Stimulated activated CD8-positive, alpha-beta memory T cell treated with anti-CD3 and anti-CD28 coated beads, Interleukin-2, amount 100 ng/mL, for 48 hours (primary cell): ENCODE measurements around the gene PCDHGC4.

ENCODE experiments used
- DNase-seq, 2 donors: peaks; one replicate each; pipeline ENCODE4 v3.0.0-alpha.2; 2020; ENCODE audit warnings: low read depth in 2 of 2

Gene PCDHGC4

DNA sequence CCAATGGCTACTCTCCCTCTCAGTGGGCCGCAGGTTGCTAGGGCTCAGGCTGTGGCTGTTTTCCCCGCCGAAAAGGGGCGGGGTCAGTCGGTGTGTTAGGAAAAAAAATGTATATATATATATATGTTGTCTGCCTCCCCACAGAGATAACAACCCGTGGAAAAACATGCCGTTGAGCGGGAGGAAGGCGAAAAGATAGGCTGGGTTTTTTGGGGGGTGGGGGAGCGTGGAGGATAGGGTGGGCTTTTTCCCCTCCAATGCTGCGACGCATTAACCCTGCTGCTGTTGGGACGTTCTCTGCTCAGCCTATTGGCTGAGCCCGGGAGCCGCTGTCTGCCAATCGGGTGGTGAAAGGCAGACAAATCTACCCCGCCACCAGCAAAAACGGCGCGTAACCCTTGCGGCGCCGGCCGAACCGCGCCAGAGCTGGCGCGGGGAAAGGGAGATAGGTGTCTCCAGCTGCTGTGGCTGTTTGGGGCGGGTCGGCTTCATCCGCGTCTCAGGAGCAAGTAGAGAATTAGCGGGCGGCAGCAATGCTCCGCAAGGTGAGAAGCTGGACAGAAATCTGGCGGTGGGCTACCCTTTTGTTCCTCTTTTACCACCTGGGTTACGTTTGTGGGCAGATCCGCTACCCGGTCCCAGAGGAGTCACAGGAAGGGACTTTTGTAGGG, at the start of gene PCDHGC4:
Gene PCDHGC4, plus strand, starts transcription at position 390 of the 671 bp plus-strand sequence. Its CDS starts 144 bp downstream, at position 534.
- DNase-seq: no peak

DNA sequence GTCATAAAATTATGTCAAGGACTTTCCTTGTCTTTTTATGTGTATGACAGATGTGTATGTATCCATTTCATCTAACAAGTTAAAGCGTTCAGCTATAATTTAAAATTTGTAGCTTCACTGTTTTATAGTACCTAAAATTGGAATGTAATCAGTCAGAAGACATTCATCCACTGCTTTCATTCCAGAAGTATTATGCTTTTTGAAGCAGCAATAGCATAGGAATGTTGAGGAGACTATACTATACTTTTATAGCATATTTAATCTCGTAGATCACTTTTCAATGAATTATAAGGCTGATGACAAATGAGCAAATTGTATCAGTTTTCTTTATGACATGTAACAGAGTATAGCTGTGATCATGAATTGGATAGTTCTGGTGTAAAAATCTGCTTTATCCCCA, 47.6 kb upstream of the PCDHGC4 start:
- DNase-seq: no peak

DNA sequence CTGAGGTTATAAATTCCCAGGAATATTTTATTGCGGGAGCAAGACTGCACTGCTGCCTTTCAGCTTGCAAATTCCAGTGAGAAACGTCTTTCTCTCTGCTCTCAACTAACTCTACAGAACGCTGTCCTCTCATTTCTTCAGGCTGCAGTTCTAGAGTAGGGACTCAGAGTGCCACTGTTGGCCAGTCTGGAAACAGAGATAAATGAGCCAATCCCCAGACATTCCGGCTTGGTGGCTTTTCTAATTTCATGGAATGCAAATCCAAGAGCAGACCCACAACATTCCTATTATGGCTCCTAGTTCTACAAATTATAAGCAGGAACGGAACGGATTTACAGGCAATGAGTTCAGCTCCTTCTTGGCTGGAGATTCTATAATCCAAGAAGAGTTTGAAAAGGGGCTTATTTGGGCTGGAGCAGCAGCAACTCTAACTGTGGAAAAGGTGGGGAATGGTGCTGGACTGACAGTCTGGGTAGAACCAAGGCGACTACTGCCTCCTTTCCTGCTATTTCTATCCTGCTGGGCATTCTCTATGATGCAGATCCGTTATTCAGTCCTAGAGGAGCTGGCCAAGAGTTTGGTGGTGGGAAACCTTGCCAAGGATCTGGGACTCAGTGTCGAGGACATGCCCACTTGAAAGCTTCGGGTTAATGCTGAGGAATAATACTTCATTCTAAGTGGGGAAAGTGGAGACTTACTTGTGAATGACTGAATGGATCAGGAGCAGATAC, 45.3 kb upstream of the PCDHGC4 start:
- DNase-seq: no peak

DNA sequence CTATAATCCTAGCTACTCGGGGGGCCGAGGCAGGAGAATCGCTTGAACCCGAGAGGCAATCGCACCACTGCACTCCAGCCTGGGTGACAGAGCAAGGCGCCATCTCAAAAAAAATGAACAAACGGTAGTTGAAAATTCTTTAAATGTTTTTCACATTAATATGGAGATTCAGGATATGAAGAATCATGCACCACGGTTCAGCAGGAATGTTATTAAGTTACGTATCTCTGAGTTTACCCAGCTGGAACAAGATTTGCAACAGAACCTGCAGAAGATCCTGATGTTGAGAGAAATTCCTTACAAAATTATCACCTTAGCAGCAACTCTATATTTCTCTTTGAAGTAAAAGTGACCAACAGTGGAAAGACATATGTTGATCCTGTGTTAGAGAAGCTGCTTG, 44.5 kb upstream of the PCDHGC4 start:
- DNase-seq: no peak

DNA sequence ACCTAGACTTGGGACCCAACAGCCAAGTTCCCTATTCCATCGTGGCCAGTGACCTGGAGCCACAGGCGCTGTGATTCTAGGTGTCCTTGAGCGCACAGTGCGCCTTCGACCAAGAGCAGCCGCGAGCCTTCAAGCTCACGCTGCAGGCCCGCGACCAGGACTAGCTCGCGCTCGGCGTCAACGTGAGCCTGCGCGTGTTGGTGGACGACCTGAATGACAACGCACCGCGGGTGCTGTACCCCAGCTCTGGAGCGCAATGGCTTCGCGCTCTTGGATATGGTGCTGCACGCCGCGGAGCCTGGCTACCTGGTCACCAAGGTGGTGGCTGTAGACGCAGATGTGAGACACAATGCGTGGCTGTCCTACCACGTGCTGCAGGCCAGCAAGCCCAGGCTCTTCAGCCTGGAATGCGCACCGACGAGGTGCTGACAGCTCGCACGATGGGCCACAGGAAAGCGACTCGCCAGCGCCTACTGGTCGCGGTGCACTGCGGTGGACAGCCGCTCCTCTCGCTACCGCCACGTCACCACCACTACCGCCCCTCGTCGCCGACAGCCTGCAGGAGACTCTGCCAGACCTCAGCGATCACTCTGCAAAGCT, 43.2 kb upstream of the PCDHGC4 start:
- DNase-seq: no peak

DNA sequence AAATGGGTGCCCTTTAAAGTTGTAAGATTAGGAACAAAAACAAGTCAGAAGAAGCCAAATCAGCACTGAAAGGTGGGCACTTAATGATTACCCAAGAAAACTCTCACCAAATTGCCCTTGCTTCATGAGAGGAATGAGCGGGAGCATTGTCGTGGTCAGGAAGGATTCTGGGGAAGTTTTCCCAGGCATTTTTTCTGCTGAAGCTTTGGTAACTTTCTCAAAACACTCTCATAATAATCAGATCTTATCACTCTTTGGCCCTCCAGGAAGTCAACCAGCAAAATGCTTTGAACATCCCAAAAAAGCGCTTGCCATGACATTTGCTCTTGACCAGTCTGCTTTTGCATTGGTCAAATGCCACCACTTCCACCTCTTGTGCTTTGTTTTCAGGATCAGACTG, 19.5 kb upstream of the PCDHGC4 start:
- no peak for DNase-seq

DNA sequence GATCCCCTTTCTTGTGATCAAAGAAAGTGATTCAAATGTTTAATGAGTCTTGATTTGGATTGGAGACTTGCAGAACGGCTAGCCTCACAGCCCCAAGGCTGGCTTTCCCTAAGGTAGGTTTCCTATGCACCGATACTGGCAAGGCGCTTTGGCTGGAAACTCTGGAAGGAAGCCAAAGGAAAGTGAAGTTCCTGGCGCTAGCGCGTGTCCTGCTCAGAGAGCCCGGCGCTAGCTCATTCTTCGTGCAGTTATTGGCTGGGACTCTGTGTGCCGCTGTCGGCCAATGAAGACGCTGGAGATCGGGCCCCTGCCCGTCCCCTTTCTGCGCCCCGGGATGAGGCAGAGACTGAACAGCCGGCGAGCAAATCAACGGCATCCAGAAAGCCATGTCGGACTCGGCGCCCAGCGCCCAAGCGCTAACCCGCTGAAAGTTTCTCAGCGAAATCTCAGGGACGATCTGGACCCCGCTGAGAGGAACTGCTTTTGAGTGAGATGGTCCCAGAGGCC, 9.2 kb upstream of the PCDHGC4 start, which contains the start of gene PCDHGC3:
Gene PCDHGC3, plus strand, starts transcription at position 342 of the 507 bp plus-strand sequence. Its CDS starts 151 bp downstream, at position 493.
- DNase-seq: peak; percentile 22 to 46

DNA sequence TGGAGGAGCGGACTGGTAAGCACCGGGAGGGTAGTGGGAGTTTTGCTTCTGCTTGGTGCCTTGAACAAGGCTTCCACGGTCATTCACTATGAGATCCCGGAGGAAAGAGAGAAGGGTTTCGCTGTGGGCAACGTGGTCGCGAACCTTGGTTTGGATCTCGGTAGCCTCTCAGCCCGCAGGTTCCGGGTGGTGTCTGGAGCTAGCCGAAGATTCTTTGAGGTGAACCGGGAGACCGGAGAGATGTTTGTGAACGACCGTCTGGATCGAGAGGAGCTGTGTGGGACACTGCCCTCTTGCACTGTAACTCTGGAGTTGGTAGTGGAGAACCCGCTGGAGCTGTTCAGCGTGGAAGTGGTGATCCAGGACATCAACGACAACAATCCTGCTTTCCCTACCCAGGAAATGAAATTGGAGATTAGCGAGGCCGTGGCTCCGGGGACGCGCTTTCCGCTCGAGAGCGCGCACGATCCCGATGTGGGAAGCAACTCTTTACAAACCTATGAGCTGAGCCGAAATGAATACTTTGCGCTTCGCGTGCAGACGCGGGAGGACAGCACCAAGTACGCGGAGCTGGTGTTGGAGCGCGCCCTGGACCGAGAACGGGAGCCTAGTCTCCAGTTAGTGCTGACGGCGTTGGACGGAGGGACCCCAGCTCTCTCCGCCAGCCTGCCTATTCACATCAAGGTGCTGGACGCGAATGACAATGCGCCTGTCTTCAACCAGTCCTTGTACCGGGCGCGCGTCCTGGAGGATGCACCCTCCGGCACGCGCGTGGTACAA, 8.5 kb upstream of the PCDHGC4 start:
- no peak for DNase-seq

DNA sequence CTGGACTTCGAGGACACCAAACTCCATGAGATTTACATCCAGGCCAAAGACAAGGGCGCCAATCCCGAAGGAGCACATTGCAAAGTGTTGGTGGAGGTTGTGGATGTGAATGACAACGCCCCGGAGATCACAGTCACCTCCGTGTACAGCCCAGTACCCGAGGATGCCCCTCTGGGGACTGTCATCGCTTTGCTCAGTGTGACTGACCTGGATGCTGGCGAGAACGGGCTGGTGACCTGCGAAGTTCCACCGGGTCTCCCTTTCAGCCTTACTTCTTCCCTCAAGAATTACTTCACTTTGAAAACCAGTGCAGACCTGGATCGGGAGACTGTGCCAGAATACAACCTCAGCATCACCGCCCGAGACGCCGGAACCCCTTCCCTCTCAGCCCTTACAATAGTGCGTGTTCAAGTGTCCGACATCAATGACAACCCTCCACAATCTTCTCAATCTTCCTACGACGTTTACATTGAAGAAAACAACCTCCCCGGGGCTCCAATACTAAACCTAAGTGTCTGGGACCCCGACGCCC, 7.7 kb upstream of the PCDHGC4 start:
- no peak for DNase-seq

DNA sequence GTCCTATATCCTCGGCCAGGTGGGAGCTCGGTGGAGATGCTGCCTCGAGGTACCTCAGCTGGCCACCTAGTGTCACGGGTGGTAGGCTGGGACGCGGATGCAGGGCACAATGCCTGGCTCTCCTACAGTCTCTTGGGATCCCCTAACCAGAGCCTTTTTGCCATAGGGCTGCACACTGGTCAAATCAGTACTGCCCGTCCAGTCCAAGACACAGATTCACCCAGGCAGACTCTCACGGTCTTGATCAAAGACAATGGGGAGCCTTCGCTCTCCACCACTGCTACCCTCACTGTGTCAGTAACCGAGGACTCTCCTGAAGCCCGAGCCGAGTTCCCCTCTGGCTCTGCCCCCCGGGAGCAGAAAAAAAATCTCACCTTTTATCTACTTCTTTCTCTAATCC, 7.0 kb upstream of the PCDHGC4 start:
- DNase-seq: no peak

DNA sequence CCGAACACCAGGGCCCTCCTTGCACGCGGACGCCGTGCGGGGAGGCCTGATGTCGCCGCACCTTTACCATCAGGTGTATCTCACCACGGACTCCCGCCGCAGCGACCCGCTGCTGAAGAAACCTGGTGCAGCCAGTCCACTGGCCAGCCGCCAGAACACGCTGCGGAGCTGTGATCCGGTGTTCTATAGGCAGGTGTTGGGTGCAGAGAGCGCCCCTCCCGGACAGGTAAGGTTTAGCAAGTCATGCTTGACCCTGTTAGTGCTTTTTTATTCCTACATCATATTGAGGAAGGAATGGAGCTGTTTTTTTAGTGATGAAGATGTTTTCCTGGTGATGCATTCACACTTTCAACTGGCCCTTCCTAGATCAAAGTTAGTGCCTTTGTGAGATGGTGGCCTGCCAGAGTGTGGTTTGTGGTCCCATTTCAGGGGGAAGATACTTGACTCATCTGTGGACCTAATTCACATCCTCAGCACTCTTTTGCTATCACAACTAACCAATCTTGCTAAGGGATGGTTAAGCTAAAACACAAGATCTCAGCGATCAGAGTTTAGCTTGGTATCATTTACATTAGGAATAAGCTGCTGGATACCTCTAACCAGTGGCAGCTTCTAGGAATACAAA, 6.4 kb upstream of the PCDHGC4 start:
- no peak for DNase-seq

DNA sequence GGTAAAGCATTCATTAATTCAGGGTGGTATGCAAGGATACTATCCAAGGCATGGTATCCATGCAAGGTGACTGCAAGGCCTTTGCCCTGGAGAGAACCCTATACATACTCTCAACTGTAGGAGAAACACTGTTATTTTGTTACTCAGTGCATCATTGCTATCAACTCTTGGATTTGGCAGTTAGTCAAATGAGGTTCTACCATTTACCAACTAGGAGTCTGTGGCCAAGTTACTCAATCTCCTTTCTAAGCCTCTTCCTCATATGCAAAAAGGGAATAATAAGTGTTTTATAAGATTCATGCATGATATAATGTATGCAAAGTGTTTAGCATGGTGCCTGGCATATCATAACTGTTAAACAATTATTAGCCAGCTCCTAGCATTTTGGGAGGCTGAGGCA, 5.1 kb upstream of the PCDHGC4 start:
- no peak for DNase-seq

DNA sequence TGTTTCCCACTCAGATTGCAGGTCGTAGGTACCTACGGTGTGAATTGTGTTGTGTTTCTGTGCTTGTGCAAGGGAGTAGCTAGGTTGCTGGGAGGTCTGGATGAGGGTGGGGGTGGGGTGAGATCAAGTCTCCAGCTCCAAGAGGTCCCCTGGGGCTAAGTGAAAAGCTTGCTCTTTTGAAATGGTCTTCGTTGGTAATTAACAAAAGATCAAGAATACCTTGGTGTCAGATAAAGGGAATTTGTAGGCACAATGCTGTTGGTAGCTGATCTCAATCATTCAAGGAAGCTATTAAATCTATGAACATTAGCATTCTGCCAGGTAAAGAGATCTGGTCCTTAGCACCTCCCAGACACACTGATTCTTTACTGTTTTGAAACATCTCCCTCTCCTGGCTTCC, 928 bp upstream of the PCDHGC4 start:
- DNase-seq: no peak

DNA sequence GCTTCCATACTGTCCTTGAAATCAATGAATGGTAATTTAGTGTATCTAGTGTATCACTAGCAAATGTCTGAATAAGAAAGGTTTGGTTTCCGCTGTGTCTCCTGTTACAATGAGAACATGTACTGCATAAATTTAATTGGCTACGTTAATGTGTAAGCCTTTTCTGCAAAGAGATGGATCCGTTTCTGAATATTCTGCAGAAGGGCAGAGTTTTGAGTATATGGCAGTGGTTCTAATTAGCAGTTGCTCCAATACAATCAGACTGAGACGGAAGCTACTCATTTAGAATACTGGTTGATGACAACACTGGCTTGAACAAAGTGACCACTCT, 555 bp upstream of the PCDHGC4 start:
- DNase-seq: no peak

DNA sequence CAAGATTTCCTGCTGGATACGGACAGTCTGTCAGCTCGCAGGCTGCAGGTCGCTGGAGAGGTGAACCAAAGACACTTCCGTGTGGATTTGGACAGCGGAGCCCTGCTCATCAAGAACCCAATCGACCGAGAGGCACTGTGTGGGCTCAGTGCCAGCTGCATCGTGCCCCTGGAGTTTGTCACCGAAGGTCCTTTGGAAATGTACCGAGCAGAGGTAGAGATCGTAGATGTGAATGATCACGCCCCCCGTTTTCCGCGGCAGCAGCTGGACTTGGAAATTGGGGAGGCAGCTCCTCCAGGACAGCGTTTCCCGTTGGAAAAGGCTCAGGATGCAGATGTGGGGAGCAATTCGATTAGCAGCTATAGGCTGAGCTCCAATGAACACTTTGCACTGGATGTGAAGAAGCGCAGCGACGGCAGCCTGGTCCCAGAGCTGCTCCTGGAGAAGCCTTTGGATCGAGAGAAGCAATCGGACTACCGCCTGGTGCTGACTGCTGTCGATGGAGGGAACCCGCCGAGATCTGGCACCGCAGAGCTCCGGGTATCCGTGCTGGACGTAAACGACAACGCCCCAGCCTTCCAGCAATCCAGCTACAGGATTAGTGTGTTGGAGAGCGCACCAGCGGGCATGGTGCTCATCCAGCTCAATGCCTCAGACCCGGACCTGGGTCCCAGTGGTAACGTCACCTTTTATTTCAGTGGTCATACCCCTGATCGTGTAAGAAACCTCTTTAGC, 658 bp downstream of the PCDHGC4 start:
- no peak for DNase-seq

DNA sequence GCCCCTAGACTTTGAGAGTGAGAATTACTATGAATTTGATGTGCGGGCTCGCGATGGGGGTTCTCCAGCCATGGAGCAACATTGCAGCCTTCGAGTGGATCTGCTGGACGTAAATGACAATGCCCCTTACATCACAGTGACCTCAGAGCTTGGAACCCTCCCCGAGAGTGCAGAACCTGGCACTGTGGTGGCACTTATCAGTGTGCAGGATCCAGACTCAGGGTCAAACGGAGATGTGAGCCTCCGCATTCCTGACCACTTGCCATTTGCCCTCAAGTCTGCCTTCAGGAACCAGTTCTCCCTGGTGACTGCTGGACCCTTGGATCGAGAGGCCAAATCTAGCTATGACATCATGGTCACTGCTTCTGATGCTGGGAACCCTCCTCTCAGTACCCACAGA, 1.3 kb downstream of the PCDHGC4 start:
- no peak for DNase-seq

DNA sequence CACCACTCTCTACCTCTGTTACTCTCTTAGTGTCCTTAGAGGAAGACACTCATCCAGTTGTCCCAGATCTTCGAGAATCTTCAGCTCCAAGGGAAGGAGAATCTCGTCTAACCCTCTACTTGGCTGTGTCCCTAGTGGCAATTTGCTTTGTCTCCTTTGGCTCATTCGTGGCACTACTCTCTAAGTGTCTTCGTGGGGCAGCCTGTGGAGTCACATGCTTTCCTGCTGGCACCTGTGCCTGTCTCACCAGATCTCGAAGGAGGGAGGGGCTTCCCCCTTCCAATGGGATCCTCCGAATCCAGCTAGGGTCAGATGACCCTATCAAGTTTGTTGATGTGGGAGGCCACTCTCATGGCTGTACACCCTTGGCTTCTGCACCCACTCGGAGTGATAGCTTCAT, 2.3 kb downstream of the PCDHGC4 start:
- no peak for DNase-seq

DNA sequence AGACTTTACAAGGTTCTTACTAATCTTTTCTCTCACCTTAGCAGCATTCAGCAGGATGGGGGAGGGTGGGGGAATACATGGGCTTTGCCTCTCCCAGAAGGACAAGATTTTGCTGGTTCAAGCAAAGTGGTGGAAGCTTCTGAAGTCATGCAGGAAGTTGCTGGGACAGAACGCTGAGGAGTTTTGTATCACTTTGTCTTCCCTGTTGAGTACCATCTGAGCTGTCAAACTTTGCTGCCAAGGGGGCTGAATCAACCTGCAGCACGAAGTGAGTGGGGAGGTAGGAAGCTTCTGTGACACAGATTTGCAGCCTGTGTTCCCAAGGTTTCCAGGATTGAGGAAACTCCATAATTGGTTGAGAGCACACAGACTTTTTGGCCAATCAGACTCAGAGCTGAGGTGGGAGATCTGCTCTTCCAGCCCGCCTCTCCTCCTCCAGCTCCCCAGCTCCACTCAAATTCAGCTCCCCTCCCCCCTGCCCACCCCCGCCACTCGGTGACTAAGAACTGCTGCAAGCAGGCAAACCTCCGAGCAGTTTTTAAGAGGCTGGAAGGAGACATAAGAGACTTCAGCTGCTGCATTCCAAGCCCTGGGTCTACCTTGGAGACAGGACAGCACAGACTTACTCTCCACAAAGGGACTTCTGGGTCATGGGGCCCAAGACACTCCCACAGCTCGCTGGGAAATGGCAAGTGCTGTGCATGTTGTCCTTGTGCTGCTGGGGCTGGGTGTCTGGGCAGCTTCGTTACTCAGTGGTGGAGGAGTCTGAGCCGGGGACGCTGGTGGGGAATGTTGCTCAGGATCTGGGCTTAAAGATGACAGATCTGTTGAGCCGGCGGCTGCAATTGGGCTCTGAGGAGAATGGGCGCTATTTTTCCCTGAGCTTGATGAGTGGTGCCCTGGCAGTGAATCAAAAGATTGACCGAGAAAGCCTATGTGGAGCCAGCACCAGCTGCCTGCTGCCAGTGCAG, 4.0 kb downstream of the PCDHGC4 start, which contains the start of gene PCDHGC5:
Gene PCDHGC5, plus strand, starts transcription at position 491 of the 971 bp plus-strand sequence. Its CDS starts 160 bp downstream, at position 651.
- DNase-seq: no peak

DNA sequence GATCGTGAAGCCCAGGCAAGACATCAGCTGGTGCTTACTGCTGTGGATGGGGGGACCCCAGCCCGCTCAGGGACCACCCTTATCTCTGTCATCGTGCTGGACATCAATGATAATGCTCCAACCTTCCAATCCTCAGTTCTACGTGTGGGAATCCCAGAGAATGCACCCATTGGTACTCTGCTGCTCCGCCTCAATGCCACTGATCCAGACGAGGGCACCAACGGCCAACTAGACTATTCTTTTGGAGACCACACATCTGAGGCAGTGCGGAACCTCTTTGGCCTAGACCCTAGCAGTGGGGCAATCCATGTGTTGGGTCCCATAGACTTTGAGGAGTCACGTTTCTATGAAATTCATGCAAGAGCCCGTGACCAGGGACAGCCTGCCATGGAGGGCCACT, 5.0 kb downstream of the PCDHGC4 start:
- no peak for DNase-seq
